Activated naive CD4-positive, alpha-beta T cell treated with anti-CD3 and anti-CD28 coated beads for 36 hours (primary cell): Measurements from ENCODE around the gene HBA1. TPM values are rescaled to one million over a fixed set of nuclear protein-coding genes. Genes with fewer than 3 reads are reported as not detected.
"Not testable (repeated sequence)": the region's sequence is repeated elsewhere in the genome, so short reads cannot be mapped to it uniquely, and the experiment has no call there.

Experiments used
- CTCF ChIA-PET: fragments of 350-600 bp; sonication (Branson Sonifier 250); formaldehyde crosslinking; loops from one replicate; lab custom pipeline; 2021; ENCODE audit warnings: antibody characterized with exemption; lab: Charles Lee
- DNase-seq: peaks from one replicate; pipeline ENCODE4 v3.0.0-alpha.2; 2020
- H3K27ac Mint-ChIP-seq: one replicate; pipeline ENCODE4 v1.8.0; 2021; ENCODE audit warnings: mild to moderate bottlenecking, mixed read lengths
- H3K27me3 Mint-ChIP-seq: one replicate; pipeline ENCODE4 v1.8.0; 2021; ENCODE audit warnings: low read depth, mixed read lengths
- H3K36me3 Mint-ChIP-seq: one replicate; pipeline ENCODE4 v1.8.0; 2021; ENCODE audit warnings: low read depth, mixed read lengths
- H3K4me1 Mint-ChIP-seq: one replicate; pipeline ENCODE4 v1.8.0; 2021; ENCODE audit warnings: low read depth, mixed read lengths
- H3K4me3 Mint-ChIP-seq: one replicate; pipeline ENCODE4 v1.8.0; 2021; ENCODE audit warnings: mild to moderate bottlenecking, moderate library complexity, mixed read lengths
- H3K9me3 Mint-ChIP-seq: one replicate; pipeline ENCODE4 v1.8.0; 2021; ENCODE audit warnings: mixed read lengths
- intact Hi-C: fragments of 100-400 bp; cut with micrococcal nuclease; formaldehyde crosslinking; loops from one replicate; pipeline ENCODE4 v1.15.1; 2023
- total RNA-seq, 2 experiments: library from RNA; stranded (reverse); gene quantifications; one replicate each; pipeline ENCODE4 v1.2.3, GENCODE V29; 2021

Gene HBA1
- total RNA-seq, 2 experiments from 2014 or later = not detected

DNA sequence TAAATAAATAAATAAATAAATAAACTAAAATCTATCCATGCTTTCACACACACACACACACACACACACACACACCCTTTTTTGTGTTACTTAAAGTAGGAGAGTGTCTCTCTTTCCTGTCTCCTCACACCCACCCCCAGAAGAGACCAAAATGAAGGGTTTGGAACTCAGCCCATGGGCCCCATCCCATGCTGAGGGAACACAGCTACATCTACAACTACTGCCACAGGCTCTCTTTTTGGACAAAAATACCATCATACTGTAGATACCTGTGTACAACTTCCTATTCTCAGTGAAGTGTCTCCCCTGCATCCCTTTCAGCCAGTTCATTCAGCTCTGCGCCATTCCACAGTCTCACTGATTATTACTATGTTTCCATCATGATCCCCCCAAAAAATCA is 5.7 kb upstream of the HBA1 start:
- Mint-ChIP-seq H3K4me1 (peaks cover 19% of the 10 kb centered on the region), H3K4me3 (no peak overlapping the region), H3K9me3 (no peaks in the 10 kb centered on the region), H3K27me3 (peaks cover 66% of the 10 kb centered on the region), H3K27ac (no peak overlapping the region), H3K36me3 (no peaks in the 10 kb centered on the region)
- intact Hi-C loops = no loop called here
- CTCF ChIA-PET = interaction anchor here (1.5 kb wide), 1 partner anchor 73 kb away, joined by 4 read pairs; no protein-coding TSS in a partner anchor
- DNase-seq = no peak

DNA sequence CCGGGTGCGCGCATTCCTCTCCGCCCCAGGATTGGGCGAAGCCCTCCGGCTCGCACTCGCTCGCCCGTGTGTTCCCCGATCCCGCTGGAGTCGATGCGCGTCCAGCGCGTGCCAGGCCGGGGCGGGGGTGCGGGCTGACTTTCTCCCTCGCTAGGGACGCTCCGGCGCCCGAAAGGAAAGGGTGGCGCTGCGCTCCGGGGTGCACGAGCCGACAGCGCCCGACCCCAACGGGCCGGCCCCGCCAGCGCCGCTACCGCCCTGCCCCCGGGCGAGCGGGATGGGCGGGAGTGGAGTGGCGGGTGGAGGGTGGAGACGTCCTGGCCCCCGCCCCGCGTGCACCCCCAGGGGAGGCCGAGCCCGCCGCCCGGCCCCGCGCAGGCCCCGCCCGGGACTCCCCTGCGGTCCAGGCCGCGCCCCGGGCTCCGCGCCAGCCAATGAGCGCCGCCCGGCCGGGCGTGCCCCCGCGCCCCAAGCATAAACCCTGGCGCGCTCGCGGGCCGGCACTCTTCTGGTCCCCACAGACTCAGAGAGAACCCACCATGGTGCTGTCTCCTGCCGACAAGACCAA is 4.0 kb upstream of the HBA1 start, which contains the start of gene HBA2:
Gene HBA2 (plus strand): TSS at position 503 of the 568 bp plus-strand sequence. CDS start 37 bp downstream, at position 540.
- intact Hi-C loops, DNase-seq, H3K4me3 Mint-ChIP-seq, H3K9me3 Mint-ChIP-seq, H3K27ac Mint-ChIP-seq, CTCF ChIA-PET, H3K36me3 Mint-ChIP-seq: not testable (repeated sequence)
- H3K4me1 Mint-ChIP-seq = peaks cover 19% of the 10 kb centered on the region
- H3K27me3 Mint-ChIP-seq = peaks cover 56% of the 10 kb centered on the region

DNA sequence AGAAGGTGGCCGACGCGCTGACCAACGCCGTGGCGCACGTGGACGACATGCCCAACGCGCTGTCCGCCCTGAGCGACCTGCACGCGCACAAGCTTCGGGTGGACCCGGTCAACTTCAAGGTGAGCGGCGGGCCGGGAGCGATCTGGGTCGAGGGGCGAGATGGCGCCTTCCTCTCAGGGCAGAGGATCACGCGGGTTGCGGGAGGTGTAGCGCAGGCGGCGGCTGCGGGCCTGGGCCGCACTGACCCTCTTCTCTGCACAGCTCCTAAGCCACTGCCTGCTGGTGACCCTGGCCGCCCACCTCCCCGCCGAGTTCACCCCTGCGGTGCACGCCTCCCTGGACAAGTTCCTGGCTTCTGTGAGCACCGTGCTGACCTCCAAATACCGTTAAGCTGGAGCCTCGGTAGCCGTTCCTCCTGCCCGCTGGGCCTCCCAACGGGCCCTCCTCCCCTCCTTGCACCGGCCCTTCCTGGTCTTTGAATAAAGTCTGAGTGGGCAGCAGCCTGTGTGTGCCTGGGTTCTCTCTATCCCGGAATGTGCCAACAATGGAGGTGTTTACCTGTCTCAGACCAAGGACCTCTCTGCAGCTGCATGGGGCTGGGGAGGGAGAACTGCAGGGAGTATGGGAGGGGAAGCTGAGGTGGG is 3.1 kb upstream of the HBA1 start:
- H3K9me3 Mint-ChIP-seq, H3K4me3 Mint-ChIP-seq, DNase-seq, H3K36me3 Mint-ChIP-seq, H3K27ac Mint-ChIP-seq, intact Hi-C loops, CTCF ChIA-PET: not testable (repeated sequence)
- H3K4me1 Mint-ChIP-seq = peaks cover 19% of the 10 kb centered on the region
- H3K27me3 Mint-ChIP-seq = peaks cover 59% of the 10 kb centered on the region

DNA sequence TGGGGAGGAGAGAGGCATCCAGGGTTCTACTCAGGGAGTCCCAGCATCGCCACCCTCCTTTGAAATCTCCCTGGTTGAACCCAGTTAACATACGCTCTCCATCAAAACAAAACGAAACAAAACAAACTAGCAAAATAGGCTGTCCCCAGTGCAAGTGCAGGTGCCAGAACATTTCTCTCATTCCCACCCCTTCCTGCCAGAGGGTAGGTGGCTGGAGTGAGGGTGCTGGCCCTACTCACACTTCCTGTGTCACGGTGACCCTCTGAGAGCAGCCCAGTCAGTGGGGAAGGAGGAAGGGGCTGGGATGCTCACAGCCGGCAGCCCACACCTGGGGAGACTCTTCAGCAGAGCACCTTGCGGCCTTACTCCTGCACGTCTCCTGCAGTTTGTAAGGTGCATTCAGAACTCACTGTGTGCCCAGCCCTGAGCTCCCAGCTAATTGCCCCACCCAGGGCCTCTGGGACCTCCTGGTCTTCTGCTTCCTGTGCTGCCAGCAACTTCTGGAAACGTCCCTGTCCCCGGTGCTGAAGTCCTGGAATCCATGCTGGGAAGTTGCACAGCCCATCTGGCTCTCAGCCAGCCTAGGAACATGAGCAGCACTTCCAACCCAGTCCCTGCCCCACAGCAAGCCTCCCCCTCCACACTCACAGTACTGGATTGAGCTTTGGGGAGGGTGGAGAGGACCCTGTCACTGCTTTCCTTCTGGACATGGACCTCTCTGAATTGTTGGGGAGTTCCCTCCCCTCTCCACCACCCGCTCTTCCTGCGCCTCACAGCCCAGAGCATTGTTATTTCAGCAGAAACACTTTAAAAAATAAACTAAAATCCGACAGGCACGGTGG is 2.3 kb upstream of the HBA1 start:
- H3K4me1 Mint-ChIP-seq = peaks cover 19% of the 10 kb centered on the region
- H3K4me3 Mint-ChIP-seq, CTCF ChIA-PET: not testable (repeated sequence)

DNA sequence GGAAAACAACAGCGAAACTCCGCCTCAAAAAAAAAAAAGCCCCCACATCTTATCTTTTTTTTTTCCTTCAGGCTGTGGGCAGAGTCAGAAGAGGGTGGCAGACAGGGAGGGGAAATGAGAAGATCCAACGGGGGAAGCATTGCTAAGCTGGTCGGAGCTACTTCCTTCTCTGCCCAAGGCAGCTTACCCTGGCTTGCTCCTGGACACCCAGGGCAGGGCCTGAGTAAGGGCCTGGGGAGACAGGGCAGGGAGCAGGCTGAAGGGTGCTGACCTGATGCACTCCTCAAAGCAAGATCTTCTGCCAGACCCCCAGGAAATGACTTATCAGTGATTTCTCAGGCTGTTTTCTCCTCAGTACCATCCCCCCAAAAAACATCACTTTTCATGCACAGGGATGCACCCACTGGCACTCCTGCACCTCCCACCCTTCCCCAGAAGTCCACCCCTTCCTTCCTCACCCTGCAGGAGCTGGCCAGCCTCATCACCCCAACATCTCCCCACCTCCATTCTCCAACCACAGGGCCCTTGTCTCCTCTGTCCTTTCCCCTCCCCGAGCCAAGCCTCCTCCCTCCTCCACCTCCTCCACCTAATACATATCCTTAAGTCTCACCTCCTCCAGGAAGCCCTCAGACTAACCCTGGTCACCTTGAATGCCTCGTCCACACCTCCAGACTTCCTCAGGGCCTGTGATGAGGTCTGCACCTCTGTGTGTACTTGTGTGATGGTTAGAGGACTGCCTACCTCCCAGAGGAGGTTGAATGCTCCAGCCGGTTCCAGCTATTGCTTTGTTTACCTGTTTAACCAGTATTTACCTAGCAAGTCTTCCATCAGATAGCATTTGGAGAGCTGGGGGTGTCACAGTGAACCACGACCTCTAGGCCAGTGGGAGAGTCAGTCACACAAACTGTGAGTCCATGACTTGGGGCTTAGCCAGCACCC is 1.2 kb upstream of the HBA1 start:
- DNase-seq = no peak
- H3K4me3 Mint-ChIP-seq = no peak overlapping the region
- peaks cover 60% of the 10 kb centered on the region for H3K27me3 Mint-ChIP-seq
- no peaks in the 10 kb centered on the region for H3K36me3 Mint-ChIP-seq
- CTCF ChIA-PET = no interaction called here
- H3K4me1 Mint-ChIP-seq = peaks cover 19% of the 10 kb centered on the region
- H3K27ac Mint-ChIP-seq = no peak overlapping the region
- no peaks in the 10 kb centered on the region for H3K9me3 Mint-ChIP-seq
- intact Hi-C loops = no loop called here

More for the DNA sequence above, 2.3 kb upstream of the HBA1 start:
- H3K36me3 Mint-ChIP-seq, intact Hi-C loops, H3K9me3 Mint-ChIP-seq, H3K27ac Mint-ChIP-seq, DNase-seq: not testable (repeated sequence)
- peaks cover 56% of the 10 kb centered on the region for H3K27me3 Mint-ChIP-seq

DNA sequence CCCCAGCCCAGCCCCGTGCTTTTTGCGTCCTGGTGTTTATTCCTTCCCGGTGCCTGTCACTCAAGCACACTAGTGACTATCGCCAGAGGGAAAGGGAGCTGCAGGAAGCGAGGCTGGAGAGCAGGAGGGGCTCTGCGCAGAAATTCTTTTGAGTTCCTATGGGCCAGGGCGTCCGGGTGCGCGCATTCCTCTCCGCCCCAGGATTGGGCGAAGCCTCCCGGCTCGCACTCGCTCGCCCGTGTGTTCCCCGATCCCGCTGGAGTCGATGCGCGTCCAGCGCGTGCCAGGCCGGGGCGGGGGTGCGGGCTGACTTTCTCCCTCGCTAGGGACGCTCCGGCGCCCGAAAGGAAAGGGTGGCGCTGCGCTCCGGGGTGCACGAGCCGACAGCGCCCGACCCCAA is 474 bp upstream of the HBA1 start:
- intact Hi-C loops, CTCF ChIA-PET, H3K4me3 Mint-ChIP-seq, H3K36me3 Mint-ChIP-seq, DNase-seq, H3K27ac Mint-ChIP-seq, H3K9me3 Mint-ChIP-seq: not testable (repeated sequence)
- H3K27me3 Mint-ChIP-seq = peaks cover 55% of the 10 kb centered on the region
- H3K4me1 Mint-ChIP-seq = peaks cover 16% of the 10 kb centered on the region

DNA sequence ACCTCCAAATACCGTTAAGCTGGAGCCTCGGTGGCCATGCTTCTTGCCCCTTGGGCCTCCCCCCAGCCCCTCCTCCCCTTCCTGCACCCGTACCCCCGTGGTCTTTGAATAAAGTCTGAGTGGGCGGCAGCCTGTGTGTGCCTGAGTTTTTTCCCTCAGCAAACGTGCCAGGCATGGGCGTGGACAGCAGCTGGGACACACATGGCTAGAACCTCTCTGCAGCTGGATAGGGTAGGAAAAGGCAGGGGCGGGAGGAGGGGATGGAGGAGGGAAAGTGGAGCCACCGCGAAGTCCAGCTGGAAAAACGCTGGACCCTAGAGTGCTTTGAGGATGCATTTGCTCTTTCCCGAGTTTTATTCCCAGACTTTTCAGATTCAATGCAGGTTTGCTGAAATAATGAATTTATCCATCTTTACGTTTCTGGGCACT is 928 bp downstream of the HBA1 start:
- Mint-ChIP-seq H3K27me3 (peaks cover 47% of the 10 kb centered on the region), H3K9me3 (no peaks in the 10 kb centered on the region), H3K27ac (no peak overlapping the region), H3K36me3 (no peaks in the 10 kb centered on the region), H3K4me1 (peaks cover 14% of the 10 kb centered on the region), H3K4me3 (no peak overlapping the region)
- CTCF ChIA-PET = no interaction called here
- intact Hi-C loops = no loop called here
- DNase-seq = no peak

DNA sequence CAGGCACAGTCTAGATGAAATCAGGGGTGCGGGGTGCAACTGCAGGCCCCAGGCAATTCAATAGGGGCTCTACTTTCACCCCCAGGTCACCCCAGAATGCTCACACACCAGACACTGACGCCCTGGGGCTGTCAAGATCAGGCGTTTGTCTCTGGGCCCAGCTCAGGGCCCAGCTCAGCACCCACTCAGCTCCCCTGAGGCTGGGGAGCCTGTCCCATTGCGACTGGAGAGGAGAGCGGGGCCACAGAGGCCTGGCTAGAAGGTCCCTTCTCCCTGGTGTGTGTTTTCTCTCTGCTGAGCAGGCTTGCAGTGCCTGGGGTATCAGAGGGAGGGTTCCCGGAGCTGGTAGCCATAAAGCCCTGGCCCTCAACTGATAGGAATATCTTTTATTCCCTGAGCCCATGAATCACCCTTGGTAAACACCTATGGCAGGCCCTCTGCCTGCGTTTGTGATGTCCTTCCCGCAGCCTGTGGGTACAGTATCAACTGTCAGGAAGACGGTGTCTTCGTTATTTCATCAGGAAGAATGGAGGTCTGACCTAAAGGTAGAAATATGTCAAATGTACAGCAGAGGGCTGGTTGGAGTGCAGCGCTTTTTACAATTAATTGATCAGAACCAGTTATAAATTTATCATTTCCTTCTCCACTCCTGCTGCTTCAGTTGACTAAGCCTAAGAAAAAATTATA is 1.6 kb downstream of the HBA1 start:
- H3K9me3 Mint-ChIP-seq = no peaks in the 10 kb centered on the region
- CTCF ChIA-PET = interaction anchor here (0.6 kb wide), 1 partner anchor 68 kb away, joined by 3 read pairs; no protein-coding TSS in a partner anchor
- H3K27ac Mint-ChIP-seq = no peak overlapping the region
- no peak overlapping the region for H3K4me3 Mint-ChIP-seq
- intact Hi-C loops = no loop called here
- H3K4me1 Mint-ChIP-seq = peaks cover 14% of the 10 kb centered on the region
- DNase-seq = no peak
- H3K27me3 Mint-ChIP-seq = peaks cover 47% of the 10 kb centered on the region
- no peaks in the 10 kb centered on the region for H3K36me3 Mint-ChIP-seq

DNA sequence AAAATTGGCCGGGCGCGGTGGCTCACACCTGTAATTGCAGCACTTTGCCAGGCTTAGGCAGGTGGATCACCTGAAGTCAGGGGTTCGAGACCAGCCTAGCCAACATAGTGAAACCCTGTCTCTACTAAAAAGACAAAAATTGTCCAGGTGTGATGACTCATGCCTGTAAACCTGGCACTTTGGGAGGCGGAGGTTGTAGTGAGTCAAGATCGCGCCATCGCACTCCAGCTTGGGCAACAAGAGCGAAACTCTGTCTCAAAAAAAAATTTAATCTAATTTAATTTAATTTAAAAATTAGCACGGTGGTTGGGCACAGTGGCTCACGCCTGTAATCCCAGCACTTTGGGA is 2.2 kb downstream of the HBA1 start:
- intact Hi-C loops = no loop called here
- no peak overlapping the region for H3K27ac Mint-ChIP-seq
- no peaks in the 10 kb centered on the region for H3K36me3 Mint-ChIP-seq
- no peak for DNase-seq
- CTCF ChIA-PET = interaction anchor here (0.6 kb wide), 1 partner anchor 69 kb away, joined by 3 read pairs; no protein-coding TSS in a partner anchor
- H3K27me3 Mint-ChIP-seq = peaks cover 43% of the 10 kb centered on the region
- no peaks in the 10 kb centered on the region for H3K9me3 Mint-ChIP-seq
- H3K4me3 Mint-ChIP-seq = no peak overlapping the region
- peaks cover 11% of the 10 kb centered on the region for H3K4me1 Mint-ChIP-seq

DNA sequence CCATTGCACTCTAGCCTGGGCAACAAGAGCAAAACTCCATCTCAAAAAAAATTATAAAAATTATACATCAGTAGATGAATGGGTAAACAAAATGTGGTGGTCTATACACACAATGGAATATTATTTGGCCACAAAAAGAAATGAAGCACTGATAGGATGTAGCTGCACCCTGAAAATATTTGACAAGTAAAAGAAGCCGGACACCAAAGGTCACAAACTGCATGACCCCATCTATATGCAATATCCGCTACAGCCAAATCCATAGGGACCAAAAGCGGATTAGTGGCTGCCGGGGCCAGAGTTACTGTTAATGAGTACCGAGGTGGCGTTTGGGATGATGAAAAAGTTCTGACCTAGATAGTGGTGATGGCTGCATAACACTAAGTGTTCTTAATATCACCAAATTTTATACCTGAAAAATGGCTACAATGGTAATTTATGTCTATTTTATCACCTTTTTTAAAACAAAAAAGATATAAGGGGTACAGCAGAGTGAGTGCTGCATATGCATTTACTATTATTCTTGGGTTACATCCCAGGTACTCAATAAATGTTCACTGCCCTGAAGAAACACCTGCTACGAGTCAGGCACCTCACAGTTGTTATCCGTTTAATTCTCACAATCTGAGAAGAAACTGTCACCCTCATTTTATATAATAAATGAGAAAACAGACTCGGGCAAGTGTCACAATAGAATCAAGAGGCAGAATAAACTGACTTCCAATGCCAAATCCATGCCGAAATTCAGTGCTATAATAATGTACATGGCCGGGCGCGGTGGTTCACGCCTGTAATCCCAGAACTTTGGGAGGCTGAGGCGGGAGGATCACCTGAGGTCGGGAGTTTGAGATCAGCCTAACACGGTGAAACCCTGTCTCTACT is 3.0 kb downstream of the HBA1 start:
- no peak overlapping the region for H3K4me3 Mint-ChIP-seq
- H3K36me3 Mint-ChIP-seq = no peaks in the 10 kb centered on the region
- peaks cover 9% of the 10 kb centered on the region for H3K4me1 Mint-ChIP-seq
- CTCF ChIA-PET = interaction anchor here (0.6 to 1.0 kb wide), 3 partner anchors 18 to 562 kb away, joined by 3 to 4 read pairs (median 3); no protein-coding TSS in a partner anchor
- H3K27ac Mint-ChIP-seq = no peak overlapping the region
- peaks cover 37% of the 10 kb centered on the region for H3K27me3 Mint-ChIP-seq
- DNase-seq = no peak
- intact Hi-C loops = no loop called here
- no peaks in the 10 kb centered on the region for H3K9me3 Mint-ChIP-seq
